GM12878 (cell line): ENCODE results near the gene PIK3R5. TPM values are rescaled to one million over a fixed set of nuclear protein-coding genes. Genes with fewer than 3 reads are reported as not detected.
A peak's percentile ranks its signal among the peaks of the same experiment; 100 is the strongest.

Experiments used
- ATAC-seq: fragments of 200-7000 bp; cut with Tn5 transposase; 3 replicates; pipeline ENCODE4 v1.9.1; 2020; ENCODE audit warnings: mild to moderate bottlenecking, moderate library complexity
- BruUV-seq: library from RNA; stranded (reverse); fragments of 400-500 nt; replicated peaks from 2 replicates; lab custom pipeline; 2021; lab: Mats Ljungman, UMichigan
- CTCF ChIA-PET: fragments of 300-600 bp; sonication (Branson Sonifier 250); formaldehyde crosslinking; extraction: SDS; loops from one replicate; lab custom pipeline; 2021; ENCODE audit warnings: inconsistent platforms; lab: Yijun Ruan, JAX
- POLR2A ChIA-PET: fragments of 350-600 bp; formaldehyde crosslinking; extraction: SDS; loops from one replicate; lab custom pipeline; 2021; ENCODE audit warnings: inconsistent platforms; lab: Charles Lee
- RAD21 ChIA-PET: fragments of 300-600 bp; sonication (Branson Sonifier 250); formaldehyde crosslinking; loops from one replicate; lab custom pipeline; 2023; ENCODE audit warnings: antibody characterized with exemption; ENCODE audit not compliant: unreplicated experiment; lab: Charles Lee
- SMC1A ChIA-PET: fragments of 300-600 bp; sonication (Branson Sonifier 250); formaldehyde crosslinking; loops from one replicate; lab custom pipeline; 2023; ENCODE audit not compliant: unreplicated experiment, uncharacterized antibody; lab: Charles Lee
- DNase-seq: peaks from one replicate; pipeline ENCODE4 v3.0.0-alpha.2; 2011; ENCODE audit warnings: low read depth, low spot score
- FAIRE-seq: peaks from 3 replicates; lab custom pipeline; 2011; peaks lifted over from hg19 to GRCh38; lab: Jason Lieb, UNC
- H2AFZ ChIP-seq: 2 replicates; pipeline ENCODE4 v1.6.0; 2011; ENCODE audit warnings: low read depth, low read length, control low read depth; ENCODE audit not compliant: control insufficient read depth
- H3K27ac ChIP-seq: 2 replicates; pipeline ENCODE4 v1.5.1; 2011; ENCODE audit warnings: control low read depth; ENCODE audit not compliant: control insufficient read depth, insufficient read depth
- H3K27me3 ChIP-seq, 2 experiments: replicated peaks in 1 of 2; 2 replicates each; pipeline versions ENCODE4 v1.6.0 to v1.6.1; 2011; ENCODE audit warnings: low read length in 1 of 2; ENCODE audit not compliant: control insufficient read depth in 2 of 2, insufficient read depth in 2 of 2
- H3K36me3 ChIP-seq, 2 experiments: 2 replicates each; pipeline ENCODE4 v1.5.1; 2011; ENCODE audit warnings: low read length in 1 of 2; ENCODE audit not compliant: control insufficient read depth in 2 of 2, insufficient read depth in 2 of 2
- H3K4me1 ChIP-seq: 2 replicates; pipeline ENCODE4 v1.6.1; 2011; ENCODE audit warnings: mild to moderate bottlenecking, low read length, moderate library complexity, mixed read lengths; ENCODE audit not compliant: control insufficient read depth, insufficient read depth
- H3K4me2 ChIP-seq: 2 replicates; pipeline ENCODE4 v1.6.0; 2011; ENCODE audit warnings: control low read depth; ENCODE audit not compliant: control insufficient read depth, insufficient read depth
- H3K4me3 ChIP-seq: fragments of 200-600 bp; sonication (generic); 2 replicates; pipeline ENCODE4 v1.5.1; 2016
- H3K79me2 ChIP-seq: 2 replicates; pipeline ENCODE4 v1.6.0; 2011; ENCODE audit warnings: low read length; ENCODE audit not compliant: control insufficient read depth, insufficient read depth
- H3K9ac ChIP-seq: 2 replicates; pipeline ENCODE4 v1.8.0; 2011; ENCODE audit warnings: low read length, control low read depth, mixed read lengths; ENCODE audit not compliant: control insufficient read depth, insufficient read depth
- H3K9me3 ChIP-seq: replicated peaks from 3 replicates; pipeline ENCODE4 v1.5.1; 2011; ENCODE audit warnings: mild to moderate bottlenecking, low read length; ENCODE audit not compliant: control insufficient read depth, insufficient read depth
- H4K20me1 ChIP-seq: 2 replicates; pipeline ENCODE4 v1.6.0; 2011; ENCODE audit not compliant: control insufficient read depth, insufficient read depth
- BCL11A ChIP-seq: IDR thresholded peaks from 2 replicates; pipeline ENCODE4 v1.6.1; 2011; ENCODE audit warnings: low read depth, low read length
- CUX1 ChIP-seq: IDR thresholded peaks from 2 replicates; pipeline ENCODE4 v1.6.1; 2012; ENCODE audit warnings: improper control_type of control experiment, low read depth, low read length; ENCODE audit not compliant: insufficient replicate concordance
- HDAC6 ChIP-seq: fragments of 200-600 bp; sonication (generic); IDR thresholded peaks from one replicate; pipeline ENCODE4 v1.8.0; 2017; ENCODE audit warnings: antibody characterized with exemption; ENCODE audit not compliant: unreplicated experiment
- IRF3 ChIP-seq: fragments of 450-650 bp; IDR thresholded peaks from 2 replicates; pipeline ENCODE4 v1.6.1; 2014; ENCODE audit warnings: mild to moderate bottlenecking
- IRF4 ChIP-seq: IDR thresholded peaks from 2 replicates; pipeline ENCODE4 v1.6.1; 2011; ENCODE audit warnings: low read depth, low read length
- MAX ChIP-seq: IDR thresholded peaks from 2 replicates; pipeline ENCODE4 v1.6.1; 2012; ENCODE audit warnings: low read depth, low read length, improper control_type of control experiment
- PKNOX1 ChIP-seq: fragments of 450-650 bp; IDR thresholded peaks from 2 replicates; pipeline ENCODE4 v1.6.1; 2016; ENCODE audit warnings: mild to moderate bottlenecking
- RELB ChIP-seq: fragments of 450-650 bp; IDR thresholded peaks from 2 replicates; pipeline ENCODE4 v1.6.1; 2017; ENCODE audit warnings: low read depth, mild to moderate bottlenecking, moderate library complexity
- RFX5 ChIP-seq: IDR thresholded peaks from 2 replicates; pipeline ENCODE4 v1.6.1; 2011; ENCODE audit warnings: low read depth, low read length, improper control_type of control experiment
- SMAD5 ChIP-seq: IDR thresholded peaks from 2 replicates; pipeline ENCODE4 v1.6.1; 2016; ENCODE audit warnings: antibody characterized with exemption, low read depth
- TAF1 ChIP-seq: IDR thresholded peaks from 2 replicates; pipeline ENCODE4 v1.6.1; 2011; ENCODE audit warnings: mild to moderate bottlenecking, low read depth, low read length, borderline replicate concordance
- TARDBP ChIP-seq: IDR thresholded peaks from 2 replicates; pipeline ENCODE4 v1.6.1; 2016; ENCODE audit warnings: borderline replicate concordance
- TCF12 ChIP-seq: IDR thresholded peaks from 2 replicates; pipeline ENCODE4 v1.6.1; 2011; ENCODE audit warnings: low read depth, mild to moderate bottlenecking, low read length
- ZNF622 ChIP-seq: fragments of 450-650 bp; IDR thresholded peaks from 2 replicates; pipeline ENCODE4 v1.6.1; 2017; ENCODE audit warnings: mild to moderate bottlenecking, inconsistent platforms
- WGBS: methylation state at CpG from one replicate; pipeline ENCODE4 v1.1.6; 2016; ENCODE audit warnings: low lambda C conversion rate; ENCODE audit not compliant: insufficient replicate concordance, insufficient coverage; ENCODE audit errors: missing lambda C conversion rate; 5-methylcytosine and 5-hydroxymethylcytosine counted together
- in situ Hi-C: fragments of 300-500 bp; cut with MboI; formaldehyde crosslinking; loops from 9 replicates; pipeline ENCODE4 v1.14.3; 2018; ENCODE audit warnings: mixed read lengths
- intact Hi-C: fragments of 100-400 bp; cut with micrococcal nuclease; formaldehyde crosslinking; loops from one replicate; pipeline ENCODE4 v1.14.2; 2022; ENCODE audit not compliant: unreplicated experiment
- polyA plus RNA-seq, 11 experiments: library from polyadenylated mRNA; depleted of rRNA in 4 of 11; unstranded in 6 of 11; stranded (reverse) in 5 of 11; fragments of >200 nt; fragmentation: Nextera tagmentation in 4 of 11; fragmentation: Illumina TruSeq in 1 of 11; extraction: Ambion mirVana in 4 of 11; extraction: Trizol in 1 of 11; gene quantifications; 1 replicate in 1 of 11; 2 replicates in 10 of 11; pipeline versions ENCODE4 v1.2.1 to v1.2.3, GENCODE V29; 2011 to 2016; ENCODE audit warnings: inconsistent platforms in 2 of 11, missing spikeins in 2 of 11, low read depth in 1 of 11
- total RNA-seq, 4 experiments: library from RNA; depleted of rRNA in 3 of 4; stranded (reverse); fragments of >200 nt in 3 of 4; fragmentation: Illumina TruSeq in 1 of 4; extraction: Trizol in 1 of 4; gene quantifications; 2 replicates each; pipeline versions ENCODE4 v1.2.1 to v1.2.3, GENCODE V29; 2013 to 2021

PIK3R5 gene
- total and polyA plus RNA-seq, 10 of the 15 experiments (the other 5 are each of a cell fraction or from before 2014, with no cell fraction given) = 9.5 to 50.8 (median 35.5) TPM

GRCh38 chr17:8953156-8953885 lies 12.2 kb downstream of the PIK3R5 start:
- 72% methylated on average over 2 of the region's 2 CpGs for WGBS
- SMC1A ChIA-PET = interaction anchor here (0.8 to 19.3 kb wide), 13 partner anchors 4 to 58 kb away, joined by 3 to 345 read pairs (median 7); partner anchors contain the start of gene PIK3R5
- Histone ChIP-seq H4K20me1 (no peaks in the 10 kb centered on the region), H3K4me3 (no peak overlapping the region), H3K9ac (no peak overlapping the region), H3K4me2 (peak overlapping the region; percentile 28; the same call in 1 of the 2 replicates), H3K9me3 (peaks cover 17% of the 10 kb centered on the region), H3K4me1 (peaks cover 86% of the 10 kb centered on the region), H2AFZ (no peak overlapping the region), H3K36me3 (peaks cover 0 to 4% of the 10 kb centered on the region in 2 experiments; a peak in 3 of 4 replicates), H3K27me3 (no peaks in the 10 kb centered on the region), H3K79me2 (peaks cover 94% of the 10 kb centered on the region), H3K27ac (peak overlapping the region; percentile 36; the same call in 1 of the 2 replicates)
- POLR2A ChIA-PET = interaction anchor here (0.5 to 8.1 kb wide), 8 partner anchors 8 to 119 kb away, joined by 4 to 73 read pairs (median 9); partner anchors contain the start of gene PIK3R5
- DNase-seq (no peak), FAIRE-seq (no peak), ATAC-seq (no peak)
- intact Hi-C loops (no loop called here), in situ Hi-C loops (loop anchor here (25.0 kb wide), 1 partner anchor 1084 kb away; no protein-coding TSS in a partner anchor)
- no TSS peak for BruUV-seq
- RAD21 ChIA-PET = interaction anchor here (1.6 to 7.8 kb wide), 4 partner anchors 11 to 95 kb away, joined by 4 to 122 read pairs (median 24); partner anchors contain the start of gene PIK3R5
- CTCF ChIA-PET = interaction anchor here (0.9 to 6.2 kb wide), 8 partner anchors 9 to 61 kb away, joined by 3 to 35 read pairs (median 5); no protein-coding TSS in a partner anchor
- no peak for TF ChIP-seq HDAC6
- TF ChIP-seq IRF3 = no peak
- TF ChIP-seq BCL11A = no peak
- TF ChIP-seq RFX5 = no peak
- no peak for TF ChIP-seq TAF1
- no peak for TF ChIP-seq PKNOX1
- no peak for TF ChIP-seq SMAD5
- no peak for TF ChIP-seq IRF4
- TF ChIP-seq TARDBP = no peak
- TF ChIP-seq CUX1 = no peak
- no peak for TF ChIP-seq TCF12
- TF ChIP-seq ZNF622 = no peak
- TF ChIP-seq MAX = no peak
- TF ChIP-seq RELB = no peak
